CMK (cell line): ENCODE results near the gene PHKG1.
A peak's percentile ranks its signal among the peaks of the same experiment; 100 is the strongest.
"Not testable (repeated sequence)": the region's sequence is repeated elsewhere in the genome, so short reads cannot be mapped to it uniquely, and the experiment has no call there.

Experiments
- DNase-seq: peaks from one replicate; pipeline ENCODE4 v3.0.0-alpha.2; 2010; ENCODE audit warnings: low read depth

PHKG1 gene

GRCh38 chr7:56045758-56046157 is 47.0 kb downstream of the PHKG1 start:
- DNase-seq, result not testable (repeated sequence)

GRCh38 chr7:56040730-56041129 is 52.0 kb downstream of the PHKG1 start:
- DNase-seq, result no peak

- DNase-seq, result peak; percentile 74
Measured at GRCh38 chr7:56033671-56034432, 58.9 kb downstream of the PHKG1 start.

- DNase-seq, result not testable (repeated sequence)
Measured at GRCh38 chr7:56032578-56032977, 60.2 kb downstream of the PHKG1 start.

- DNase-seq, result not testable (repeated sequence)
Measured at GRCh38 chr7:56031556-56031955, 61.2 kb downstream of the PHKG1 start.

GRCh38 chr7:56030340-56030739 is 62.4 kb downstream of the PHKG1 start:
- DNase-seq, result no peak
